Activated CD8-positive, alpha-beta memory T cell treated with anti-CD3 and anti-CD28 coated beads for 1 hour (primary cell): Measurements from ENCODE around the gene CTIF.

Experiments used
- DNase-seq, 2 donors: peaks; one replicate each; pipeline ENCODE4 v3.0.0-alpha.2; 2020; ENCODE audit warnings: low read depth in 1 of 2; ENCODE audit errors: extremely low read depth in 1 of 2

CTIF gene

GRCh38 chr18:48531908-48532307, 6.9 kb upstream of the CTIF start:
- DNase-seq: no peak

GRCh38 chr18:48533340-48534070, 5.3 kb upstream of the CTIF start:
- DNase-seq: no peak

DNA sequence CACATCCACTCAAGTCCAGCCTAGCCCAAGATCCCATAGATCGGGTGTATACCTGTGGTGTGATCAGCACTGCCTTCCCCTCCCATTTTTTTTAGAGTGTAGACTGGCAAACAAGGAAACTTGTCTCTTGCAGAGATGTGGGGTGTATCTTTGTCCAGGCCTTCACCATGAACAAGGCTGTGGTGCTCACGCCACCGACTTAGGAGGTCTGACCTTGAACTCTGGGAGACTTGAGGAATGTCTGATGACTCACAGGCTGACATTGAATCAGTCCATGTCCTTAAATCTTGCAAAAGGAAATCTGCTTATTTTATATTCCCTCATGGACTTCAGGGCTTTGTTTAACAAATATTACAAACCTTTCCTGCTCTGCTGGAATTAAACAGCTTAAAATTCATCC, 4.5 kb upstream of the CTIF start:
- no peak for DNase-seq

- no peak for DNase-seq
Observed at GRCh38 chr18:48535956-48536355, 2.9 kb upstream of the CTIF start.

DNA sequence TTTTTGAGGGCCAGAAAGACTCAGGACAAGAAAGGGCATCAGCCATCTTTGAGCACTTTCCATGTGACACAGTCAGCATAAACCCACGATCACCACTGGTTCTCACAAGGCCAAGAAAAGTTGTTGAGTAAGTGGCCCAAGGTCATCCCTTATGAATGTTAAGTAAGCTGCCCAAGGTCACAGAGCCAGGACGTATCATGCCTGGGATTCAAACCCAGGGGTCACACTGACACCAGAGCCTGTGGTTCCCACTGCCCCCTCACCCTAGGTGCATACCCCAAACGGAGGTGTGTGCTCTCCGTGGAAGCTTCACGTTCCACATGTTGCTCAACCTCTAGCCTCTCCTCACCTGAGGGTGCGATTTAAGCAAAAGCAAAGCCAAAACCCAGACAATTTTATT, 2.3 kb upstream of the CTIF start:
- DNase-seq: no peak

DNA sequence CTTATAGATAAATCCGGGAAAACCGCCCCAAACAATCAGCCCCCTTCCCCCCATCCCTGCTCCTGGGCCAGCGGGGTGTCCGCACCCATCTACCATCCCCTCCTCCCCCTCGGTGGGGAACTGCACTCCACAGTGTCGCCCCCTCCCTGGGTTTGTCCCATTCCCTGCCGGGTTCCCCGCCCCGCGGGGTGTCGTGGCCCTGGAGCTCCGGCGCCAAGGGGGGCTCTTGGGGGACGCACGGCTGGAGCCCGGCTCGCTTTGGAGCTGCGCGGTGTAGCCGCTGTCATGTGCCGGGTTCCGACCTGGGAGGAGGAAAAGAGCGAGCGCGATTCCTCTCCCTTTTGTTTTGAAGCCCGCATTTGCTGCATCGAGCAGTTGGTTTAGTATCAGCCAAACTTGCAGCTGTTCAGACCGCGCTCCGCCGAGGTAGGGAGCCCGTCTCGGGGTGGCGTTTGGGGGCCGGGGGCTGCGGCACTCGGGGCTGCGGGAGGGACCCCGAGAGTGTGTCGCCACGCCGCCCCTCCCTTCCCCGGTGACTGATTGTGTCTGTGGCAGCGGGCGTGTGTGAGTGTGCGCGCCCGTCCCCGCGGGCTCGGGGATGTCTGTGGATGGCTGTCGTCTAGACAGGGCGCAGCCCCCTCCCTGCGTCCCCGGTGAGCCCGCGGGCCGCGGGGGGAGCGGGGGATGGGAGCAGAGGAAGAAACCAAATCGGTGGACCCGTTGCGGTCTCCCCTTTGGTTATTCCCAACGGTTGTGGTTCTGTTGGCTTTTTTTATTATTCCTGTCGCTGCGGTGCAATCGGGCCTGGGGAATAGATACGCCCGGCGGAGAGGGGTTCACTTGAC, 797 bp downstream of the CTIF start:
- no peak for DNase-seq

GRCh38 chr18:48540251-48541025, 1.6 kb downstream of the CTIF start:
- no peak for DNase-seq

GRCh38 chr18:48541026-48541746, 2.4 kb downstream of the CTIF start:
- no peak for DNase-seq

DNA sequence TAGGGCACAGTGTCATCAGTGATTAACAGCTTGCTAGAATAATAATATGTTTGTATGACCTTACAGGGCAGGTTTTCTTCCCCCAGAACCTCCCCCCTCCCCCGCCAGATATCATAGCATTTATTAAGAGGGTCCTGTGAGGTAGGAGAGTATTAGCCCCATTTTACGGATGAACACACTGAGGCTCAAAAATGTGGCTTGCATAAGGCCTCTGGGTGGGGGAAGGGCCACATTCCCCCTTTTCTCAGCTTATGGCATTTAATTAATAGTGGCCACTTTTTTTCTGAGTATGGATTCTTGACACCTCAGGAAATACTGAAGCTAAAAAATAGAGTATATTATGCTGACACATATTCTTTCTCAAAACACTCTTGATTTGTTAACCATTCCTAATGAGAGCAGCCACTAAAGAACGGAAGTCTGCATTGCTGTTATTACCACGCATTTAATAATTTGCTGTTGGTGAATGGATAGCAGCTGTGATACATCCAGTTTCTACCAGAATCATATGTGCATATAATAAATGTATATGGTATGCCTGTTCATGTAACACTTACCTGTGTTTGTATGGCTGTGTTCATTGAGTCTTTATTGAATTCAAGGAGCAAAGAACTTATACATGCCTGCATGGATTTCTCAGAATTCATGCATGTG, 3.0 kb downstream of the CTIF start:
- DNase-seq: no peak

DNA sequence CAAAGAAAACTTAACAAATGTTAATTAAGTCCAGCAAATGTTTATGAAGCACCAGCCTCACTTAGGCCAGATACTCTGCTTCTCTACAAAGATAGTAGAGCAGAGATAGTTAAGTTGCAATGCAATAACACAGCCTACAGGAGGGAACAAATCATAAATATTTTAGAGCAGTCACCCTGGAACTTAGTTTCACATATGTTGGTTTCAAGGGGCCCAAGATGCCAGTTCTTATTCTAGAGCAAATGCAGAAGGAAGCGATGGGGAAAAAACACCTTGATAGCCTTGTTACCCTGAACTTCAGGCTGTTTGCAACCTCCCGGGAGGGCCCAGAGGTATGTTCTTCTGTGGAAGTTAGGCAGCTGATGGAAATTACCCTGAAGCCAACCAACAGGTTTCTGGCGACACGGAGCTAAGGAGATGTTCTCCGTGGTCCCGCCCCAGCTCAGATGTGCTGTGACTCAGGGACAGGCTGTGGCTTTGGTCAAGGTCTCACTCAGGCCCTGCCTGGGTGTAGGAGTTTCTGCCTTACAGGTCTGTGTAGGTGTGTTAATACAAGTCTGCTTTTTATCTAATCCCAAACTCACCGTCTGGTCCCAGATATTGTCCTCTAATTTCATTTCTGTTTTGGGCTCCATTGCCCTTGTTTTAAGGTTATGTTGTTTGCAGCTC, 3.8 kb downstream of the CTIF start:
- DNase-seq: no peak

- no peak for DNase-seq
Observed at GRCh38 chr18:48543228-48543627, 4.4 kb downstream of the CTIF start.

DNA sequence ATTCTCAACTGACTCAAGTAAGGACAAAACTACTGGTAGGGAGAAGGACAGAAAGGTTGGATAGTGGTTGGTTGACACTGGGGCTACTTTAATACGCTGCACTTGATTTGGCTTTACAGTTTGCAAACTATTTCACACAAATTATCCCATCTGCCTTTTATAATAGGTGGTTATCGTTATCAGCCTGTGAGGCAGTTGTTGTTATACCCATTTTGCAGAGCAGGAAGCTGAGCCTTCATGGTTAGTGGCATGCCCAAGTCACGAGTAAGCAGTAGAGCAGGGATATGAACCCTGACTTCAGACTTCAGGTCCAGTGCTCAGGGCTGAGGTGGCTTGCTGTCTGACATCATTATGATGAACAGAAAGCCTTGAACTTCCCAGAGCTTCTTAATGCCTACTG, 5.3 kb downstream of the CTIF start:
- DNase-seq: no peak

- DNase-seq: no peak
Observed at GRCh38 chr18:48544661-48545415, 6.0 kb downstream of the CTIF start.

DNA sequence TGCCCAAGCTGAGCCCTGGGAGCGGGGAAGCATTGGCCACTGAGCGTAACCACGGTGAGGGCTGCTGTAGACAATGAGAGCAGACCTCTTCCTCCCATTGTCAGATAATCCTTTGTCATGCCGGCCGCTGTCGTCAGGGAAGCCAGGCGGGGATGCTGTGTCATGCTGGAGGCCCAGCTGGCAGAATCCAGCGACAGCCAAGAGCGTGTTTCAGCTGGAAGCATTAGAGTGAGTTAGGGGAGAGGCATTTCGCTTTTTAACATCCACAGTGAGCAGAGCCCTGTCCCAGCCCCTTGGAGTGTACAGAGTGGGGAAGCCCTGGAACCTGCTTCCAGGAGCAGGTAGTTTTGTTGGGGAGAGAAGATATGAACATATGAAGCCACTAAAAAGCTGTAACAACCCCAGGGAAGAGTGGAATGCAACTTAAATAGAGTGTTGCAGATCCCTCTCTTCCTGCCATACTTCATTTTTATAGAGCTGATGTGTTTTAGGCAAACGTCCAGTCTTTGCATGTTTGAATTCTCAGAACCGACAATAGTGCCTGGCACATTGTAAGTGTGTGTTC, 7.0 kb downstream of the CTIF start:
- DNase-seq: no peak

- DNase-seq: no peak
Observed at GRCh38 chr18:48546396-48546795, 7.6 kb downstream of the CTIF start.

DNA sequence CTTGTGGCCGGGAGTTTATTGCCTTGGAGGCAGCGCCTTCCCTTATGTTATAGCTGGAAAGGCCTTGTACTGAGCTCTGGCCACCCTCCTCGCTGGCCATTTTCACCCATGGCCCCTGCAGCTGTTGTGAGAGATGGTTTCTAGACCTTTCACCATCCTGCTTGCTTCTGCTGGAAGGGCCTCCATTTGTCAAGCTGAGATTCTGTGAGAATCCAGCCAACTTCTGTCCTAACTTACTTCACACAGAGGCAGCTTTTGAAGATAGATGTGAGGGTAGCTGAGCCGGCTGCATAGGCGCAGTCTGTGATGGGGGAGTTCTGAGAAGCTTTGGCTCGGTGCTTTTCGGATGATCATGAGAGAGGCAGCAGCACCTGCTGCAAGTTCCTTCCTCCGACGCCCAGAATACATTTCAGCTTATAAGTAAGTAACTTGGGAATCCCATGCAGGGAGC, 8.7 kb downstream of the CTIF start:
- DNase-seq: no peak

DNA sequence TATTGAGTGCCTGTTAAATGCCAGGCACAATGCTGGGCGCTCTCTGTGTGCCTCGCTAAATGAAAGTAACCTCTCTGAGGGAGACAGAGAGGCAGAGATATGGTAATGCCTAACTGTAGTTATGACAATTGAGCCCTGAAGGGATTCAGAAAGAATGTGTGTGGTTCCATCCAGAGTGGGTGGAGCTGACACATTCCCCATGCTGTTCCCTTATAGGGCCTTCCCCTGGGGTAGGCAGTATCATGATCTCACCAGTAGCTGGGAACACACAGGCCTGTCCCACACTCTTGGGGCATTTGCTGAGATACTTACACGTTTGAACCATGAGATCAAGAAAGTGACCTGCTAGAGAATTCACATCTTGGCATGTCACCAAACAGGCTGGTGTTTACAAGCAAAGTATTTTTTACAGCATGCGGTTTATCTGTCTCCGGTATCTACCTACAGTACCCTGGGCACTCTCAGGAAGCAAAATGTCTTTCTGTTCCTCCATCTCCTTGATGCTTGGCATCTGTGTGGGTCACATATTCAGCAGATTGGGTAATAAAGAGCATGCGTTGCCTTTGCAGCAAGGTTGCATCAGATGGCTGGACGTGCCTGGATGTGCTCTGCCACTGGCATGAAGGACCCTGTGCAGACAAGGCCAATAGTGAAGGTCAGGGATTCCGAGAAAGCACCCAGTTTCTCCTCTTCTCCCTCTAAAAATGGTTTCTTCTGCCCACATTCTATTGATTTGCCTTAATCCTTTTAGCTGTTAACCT, 9.4 kb downstream of the CTIF start:
- DNase-seq: no peak

DNA sequence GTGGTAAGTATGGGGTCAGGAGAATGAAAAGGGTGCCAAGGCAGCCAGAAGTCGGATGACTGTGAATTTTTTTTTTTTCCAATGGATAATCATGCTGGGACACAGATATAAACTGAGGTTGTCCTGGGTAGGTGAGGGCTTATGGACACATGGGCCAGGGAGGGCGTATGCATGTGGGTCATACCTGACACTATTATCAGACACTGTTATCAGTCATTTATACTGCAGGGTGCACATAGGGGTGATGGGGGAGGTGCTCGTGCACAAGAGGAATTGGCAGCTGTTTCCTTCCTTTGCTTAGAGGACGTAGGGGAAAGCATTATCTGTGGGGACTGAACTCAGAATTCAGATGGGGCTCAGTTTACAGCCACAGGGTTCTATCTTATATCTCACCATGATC, 10.1 kb downstream of the CTIF start:
- no peak for DNase-seq
